ENCODE results near the gene CLDN34. TPM values are rescaled to one million over a fixed set of nuclear protein-coding genes. Genes with fewer than 3 reads are reported as not detected.

Gene CLDN34
- total and polyA plus RNA-seq, 2 experiments from 2014 or later, result not detected

DNA sequence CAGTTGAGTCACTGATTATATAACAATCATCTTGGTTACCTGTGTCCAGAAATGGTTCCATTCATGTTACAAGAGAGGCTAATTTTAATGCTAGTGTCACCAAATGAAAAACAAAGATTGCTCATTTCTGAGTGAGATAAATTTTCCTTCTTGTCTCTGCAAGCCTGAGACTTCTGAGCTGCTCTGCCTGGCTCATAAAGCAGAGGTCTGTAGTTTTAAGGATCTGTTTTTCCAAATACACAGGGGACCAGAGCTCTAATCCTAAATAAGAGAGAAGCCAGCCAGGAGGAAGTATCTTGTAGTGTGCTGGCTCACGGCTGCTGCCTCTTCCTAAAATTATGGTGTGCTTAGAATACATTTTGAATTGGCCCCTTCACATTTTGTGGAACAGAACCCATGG is 42.6 kb downstream of the CLDN34 start:
- Histone ChIP-seq H3K4me3 (peak overlapping the region; percentile 33; the same call in 1 of the 2 replicates), H4K20me1 (replicated peaks; ENCODE audit: insufficient read depth) (no peaks in the 10 kb centered on the region), H3K27me3 (ENCODE audit: insufficient read depth) (no peaks in the 10 kb centered on the region), H3K9me2 (ENCODE audit: insufficient read depth) (no peaks in the 10 kb centered on the region), H3K4me1 (ENCODE audit: insufficient read depth) (peaks cover 20% of the 10 kb centered on the region), H3K27ac (ENCODE audit: low read depth) (peak overlapping the region; percentile 92), H3F3A (replicated peaks; ENCODE audit: low read depth) (peaks cover 12% of the 10 kb centered on the region; the same call in 1 of the 2 replicates), H3K4me2 (peak overlapping the region; percentile 59), H2AFZ (no peak overlapping the region), H3K79me2 (replicated peaks; ENCODE audit: insufficient read depth) (no peaks in the 10 kb centered on the region), H3K36me3 (ENCODE audit: insufficient read depth) (no peaks in the 10 kb centered on the region)
- DNase-seq (ENCODE audit: low spot score) (no peak), ATAC-seq (no peak)
- Mint-ChIP-seq H3K9me3 (peaks cover 13% of the 10 kb centered on the region), H3K4me1 (peaks cover 42% of the 10 kb centered on the region), H3K36me3 (ENCODE audit: low read depth) (peaks cover 8% of the 10 kb centered on the region; the same call in 1 of the 3 replicates), H3K4me3 (no peak overlapping the region), H3K27me3 (ENCODE audit: insufficient read depth, low read depth, poor library complexity) (peaks cover 7% of the 10 kb centered on the region), H3K27ac (peak overlapping the region; percentile 92; the same call in 1 of the 2 replicates)
- TF ChIP-seq JUNB (IDR thresholded peaks at IDR 0.05; ENCODE audit: unreplicated experiment), result no peak
- TF ChIP-seq, protein P1, sequence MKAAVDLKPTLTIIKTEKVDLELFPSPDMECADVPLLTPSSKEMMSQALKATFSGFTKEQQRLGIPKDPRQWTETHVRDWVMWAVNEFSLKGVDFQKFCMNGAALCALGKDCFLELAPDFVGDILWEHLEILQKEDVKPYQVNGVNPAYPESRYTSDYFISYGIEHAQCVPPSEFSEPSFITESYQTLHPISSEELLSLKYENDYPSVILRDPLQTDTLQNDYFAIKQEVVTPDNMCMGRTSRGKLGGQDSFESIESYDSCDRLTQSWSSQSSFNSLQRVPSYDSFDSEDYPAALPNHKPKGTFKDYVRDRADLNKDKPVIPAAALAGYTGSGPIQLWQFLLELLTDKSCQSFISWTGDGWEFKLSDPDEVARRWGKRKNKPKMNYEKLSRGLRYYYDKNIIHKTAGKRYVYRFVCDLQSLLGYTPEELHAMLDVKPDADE (IDR thresholded peaks at IDR 0.05), result no peak
- no peak for TF ChIP-seq CREB1 (CRISPR knock-in tag; IDR thresholded peaks at IDR 0.05; ENCODE audit: low read depth)
- TF ChIP-seq, protein P2, sequence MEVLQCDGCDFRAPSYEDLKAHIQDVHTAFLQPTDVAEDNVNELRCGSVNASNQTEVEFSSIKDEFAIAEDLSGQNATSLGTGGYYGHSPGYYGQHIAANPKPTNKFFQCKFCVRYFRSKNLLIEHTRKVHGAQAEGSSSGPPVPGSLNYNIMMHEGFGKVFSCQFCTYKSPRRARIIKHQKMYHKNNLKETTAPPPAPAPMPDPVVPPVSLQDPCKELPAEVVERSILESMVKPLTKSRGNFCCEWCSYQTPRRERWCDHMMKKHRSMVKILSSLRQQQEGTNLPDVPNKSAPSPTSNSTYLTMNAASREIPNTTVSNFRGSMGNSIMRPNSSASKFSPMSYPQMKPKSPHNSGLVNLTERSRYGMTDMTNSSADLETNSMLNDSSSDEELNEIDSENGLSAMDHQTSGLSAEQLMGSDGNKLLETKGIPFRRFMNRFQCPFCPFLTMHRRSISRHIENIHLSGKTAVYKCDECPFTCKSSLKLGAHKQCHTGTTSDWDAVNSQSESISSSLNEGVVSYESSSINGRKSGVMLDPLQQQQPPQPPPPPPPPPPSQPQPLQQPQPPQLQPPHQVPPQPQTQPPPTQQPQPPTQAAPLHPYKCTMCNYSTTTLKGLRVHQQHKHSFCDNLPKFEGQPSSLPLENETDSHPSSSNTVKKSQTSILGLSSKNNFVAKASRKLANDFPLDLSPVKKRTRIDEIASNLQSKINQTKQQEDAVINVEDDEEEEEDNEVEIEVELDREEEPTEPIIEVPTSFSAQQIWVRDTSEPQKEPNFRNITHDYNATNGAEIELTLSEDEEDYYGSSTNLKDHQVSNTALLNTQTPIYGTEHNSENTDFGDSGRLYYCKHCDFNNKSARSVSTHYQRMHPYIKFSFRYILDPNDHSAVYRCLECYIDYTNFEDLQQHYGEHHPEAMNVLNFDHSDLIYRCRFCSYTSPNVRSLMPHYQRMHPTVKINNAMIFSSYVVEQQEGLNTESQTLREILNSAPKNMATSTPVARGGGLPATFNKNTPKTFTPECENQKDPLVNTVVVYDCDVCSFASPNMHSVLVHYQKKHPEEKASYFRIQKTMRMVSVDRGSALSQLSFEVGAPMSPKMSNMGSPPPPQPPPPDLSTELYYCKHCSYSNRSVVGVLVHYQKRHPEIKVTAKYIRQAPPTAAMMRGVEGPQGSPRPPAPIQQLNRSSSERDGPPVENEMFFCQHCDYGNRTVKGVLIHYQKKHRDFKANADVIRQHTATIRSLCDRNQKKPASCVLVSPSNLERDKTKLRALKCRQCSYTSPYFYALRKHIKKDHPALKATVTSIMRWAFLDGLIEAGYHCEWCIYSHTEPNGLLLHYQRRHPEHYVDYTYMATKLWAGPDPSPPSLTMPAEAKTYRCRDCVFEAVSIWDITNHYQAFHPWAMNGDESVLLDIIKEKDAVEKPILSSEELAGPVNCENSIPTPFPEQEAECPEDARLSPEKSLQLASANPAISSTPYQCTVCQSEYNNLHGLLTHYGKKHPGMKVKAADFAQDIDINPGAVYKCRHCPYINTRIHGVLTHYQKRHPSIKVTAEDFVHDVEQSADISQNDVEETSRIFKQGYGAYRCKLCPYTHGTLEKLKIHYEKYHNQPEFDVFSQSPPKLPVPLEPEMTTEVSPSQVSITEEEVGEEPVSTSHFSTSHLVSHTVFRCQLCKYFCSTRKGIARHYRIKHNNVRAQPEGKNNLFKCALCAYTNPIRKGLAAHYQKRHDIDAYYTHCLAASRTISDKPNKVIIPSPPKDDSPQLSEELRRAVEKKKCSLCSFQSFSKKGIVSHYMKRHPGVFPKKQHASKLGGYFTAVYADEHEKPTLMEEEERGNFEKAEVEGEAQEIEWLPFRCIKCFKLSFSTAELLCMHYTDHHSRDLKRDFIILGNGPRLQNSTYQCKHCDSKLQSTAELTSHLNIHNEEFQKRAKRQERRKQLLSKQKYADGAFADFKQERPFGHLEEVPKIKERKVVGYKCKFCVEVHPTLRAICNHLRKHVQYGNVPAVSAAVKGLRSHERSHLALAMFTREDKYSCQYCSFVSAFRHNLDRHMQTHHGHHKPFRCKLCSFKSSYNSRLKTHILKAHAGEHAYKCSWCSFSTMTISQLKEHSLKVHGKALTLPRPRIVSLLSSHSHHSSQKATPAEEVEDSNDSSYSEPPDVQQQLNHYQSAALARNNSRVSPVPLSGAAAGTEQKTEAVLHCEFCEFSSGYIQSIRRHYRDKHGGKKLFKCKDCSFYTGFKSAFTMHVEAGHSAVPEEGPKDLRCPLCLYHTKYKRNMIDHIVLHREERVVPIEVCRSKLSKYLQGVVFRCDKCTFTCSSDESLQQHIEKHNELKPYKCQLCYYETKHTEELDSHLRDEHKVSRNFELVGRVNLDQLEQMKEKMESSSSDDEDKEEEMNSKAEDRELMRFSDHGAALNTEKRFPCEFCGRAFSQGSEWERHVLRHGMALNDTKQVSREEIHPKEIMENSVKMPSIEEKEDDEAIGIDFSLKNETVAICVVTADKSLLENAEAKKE (CRISPR knock-in tag; IDR thresholded peaks at IDR 0.05), result no peak
- TF ChIP-seq NANOG (IDR thresholded peaks at IDR 0.05; ENCODE audit: borderline replicate concordance), result no peak
- no peak for TF ChIP-seq POLR2AphosphoS5 (IDR thresholded peaks at IDR 0.05; ENCODE audit: low read depth)
- TF ChIP-seq ZNF114 (CRISPR knock-in tag; IDR thresholded peaks at IDR 0.05), result no peak
- TF ChIP-seq STAT1 (IDR thresholded peaks at IDR 0.05; ENCODE audit: unreplicated experiment), result no peak
